GM19372 (cell line): ENCODE results near the gene ANKMY2.
"Not testable (repeated sequence)": the region's sequence is repeated elsewhere in the genome, so short reads cannot be mapped to it uniquely, and the experiment has no call there.

Experiments used
- ATAC-seq: cut with Tn5 transposase; IDR thresholded peaks from one replicate; pipeline ENCODE4 v1.9.1; 2021; ENCODE audit warnings: mild to moderate bottlenecking, low read depth, moderate library complexity; ENCODE audit not compliant: unreplicated experiment

The ANKMY2 gene

GRCh38 chr7:16645593-16646471 is at the start of gene ANKMY2, which contains the start of gene BZW2:
ANKMY2 (minus strand) TSS chr7:16645754; CDS start chr7:16645573, 181 bp downstream.
BZW2 (plus strand) TSS chr7:16646181; CDS start chr7:16665444, 19,263 bp downstream.
- peak; percentile 93 for ATAC-seq

GRCh38 chr7:16694806-16695205 is 49.3 kb upstream of the ANKMY2 start:
- ATAC-seq = no peak

GRCh38 chr7:16693601-16694318 is 48.2 kb upstream of the ANKMY2 start:
- no peak for ATAC-seq

GRCh38 chr7:16691241-16691640 is 45.7 kb upstream of the ANKMY2 start:
- ATAC-seq = no peak

- no peak for ATAC-seq
These were observed 42.7 kb upstream of the ANKMY2 start for GRCh38 chr7:16688249-16688648.

GRCh38 chr7:16685535-16685934 is 40.0 kb upstream of the ANKMY2 start:
- no peak for ATAC-seq

GRCh38 chr7:16684935-16685334 is 39.4 kb upstream of the ANKMY2 start:
- no peak for ATAC-seq

DNA sequence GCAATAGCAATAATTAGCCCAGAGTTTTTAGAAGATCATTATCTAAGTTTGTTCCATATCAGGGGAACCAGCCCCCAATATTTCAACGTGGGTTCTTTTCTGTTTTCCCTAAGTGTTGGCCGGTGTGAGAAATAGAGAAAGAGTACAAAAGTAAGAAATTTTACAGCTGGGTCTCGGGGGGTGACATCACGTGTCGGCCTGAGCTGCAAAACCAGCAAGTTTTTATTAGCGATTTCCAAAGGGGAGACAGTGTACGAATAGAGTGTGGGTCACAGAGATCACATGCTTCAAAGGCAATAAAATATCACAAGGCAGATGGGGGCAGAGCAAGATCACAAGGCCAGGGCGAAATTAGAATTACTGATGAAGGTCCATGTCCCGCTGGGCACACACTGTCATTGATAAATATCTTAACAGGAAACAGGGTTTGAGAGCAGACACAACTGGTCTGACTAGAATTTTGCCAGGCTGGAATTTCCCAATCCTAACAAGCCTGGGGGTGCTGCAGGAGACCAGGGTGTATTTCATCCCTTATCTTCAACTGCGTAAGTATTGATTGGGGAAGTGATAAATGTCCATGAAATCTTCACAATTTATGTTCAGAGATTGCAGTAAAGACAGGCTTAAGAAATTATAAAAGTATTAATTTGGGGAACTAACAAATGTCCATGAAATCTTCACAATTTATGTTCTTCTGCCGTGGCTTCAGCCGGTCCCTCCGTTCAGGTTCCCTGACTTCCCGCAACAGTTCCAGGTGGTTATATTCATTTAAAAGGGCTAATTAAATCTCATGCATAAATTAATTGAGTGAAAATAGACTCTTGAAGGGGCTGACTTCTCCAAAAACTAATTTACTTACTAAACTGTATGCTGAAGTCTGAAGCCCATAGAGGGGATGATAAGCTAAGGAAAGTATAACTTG is 33.4 kb upstream of the ANKMY2 start:
- ATAC-seq = not testable (repeated sequence)

DNA sequence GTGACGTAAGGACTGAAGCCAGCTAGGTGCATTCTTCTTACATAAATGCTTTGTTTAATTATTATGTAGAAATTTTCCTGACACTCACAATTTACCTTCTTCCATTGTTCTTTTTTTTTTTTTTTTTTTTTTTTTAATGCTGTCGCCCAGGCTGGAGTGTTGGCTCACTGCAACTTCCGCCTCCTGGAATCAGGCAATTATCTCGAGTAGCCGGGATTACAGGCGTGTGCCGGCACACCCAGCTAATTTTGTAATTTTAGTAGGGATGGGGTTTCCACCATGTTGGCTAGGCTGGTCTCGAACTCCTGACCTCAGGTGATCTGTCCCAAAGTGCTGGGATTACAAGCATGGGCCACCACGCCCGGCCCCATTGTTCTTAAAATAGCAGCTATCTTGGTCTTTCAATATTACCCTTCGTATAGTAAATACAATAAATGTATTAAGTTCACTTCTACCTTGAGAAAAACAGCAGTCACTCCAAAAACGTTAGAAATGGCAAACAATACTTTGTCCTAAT is 32.5 kb upstream of the ANKMY2 start:
- ATAC-seq = no peak

DNA sequence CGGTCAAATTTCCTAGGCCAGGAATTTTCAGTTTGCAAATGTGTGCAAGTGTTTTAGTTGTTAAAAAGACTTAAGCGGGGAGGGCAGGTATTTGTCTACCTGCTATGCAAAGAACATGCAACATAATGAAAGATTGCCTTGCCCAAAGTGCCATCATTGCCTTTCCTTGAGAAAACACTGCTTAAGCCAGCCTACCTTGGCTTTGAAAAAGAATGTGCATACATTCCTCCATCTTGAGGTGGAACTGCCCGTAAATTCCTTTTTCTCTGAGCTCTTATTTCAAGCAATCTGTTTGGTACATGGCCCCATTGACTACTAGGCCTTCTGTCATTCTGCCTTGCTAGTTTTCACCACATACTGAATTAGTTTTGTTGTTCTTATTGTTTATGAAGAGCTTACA is 29.7 kb upstream of the ANKMY2 start:
- ATAC-seq = no peak

DNA sequence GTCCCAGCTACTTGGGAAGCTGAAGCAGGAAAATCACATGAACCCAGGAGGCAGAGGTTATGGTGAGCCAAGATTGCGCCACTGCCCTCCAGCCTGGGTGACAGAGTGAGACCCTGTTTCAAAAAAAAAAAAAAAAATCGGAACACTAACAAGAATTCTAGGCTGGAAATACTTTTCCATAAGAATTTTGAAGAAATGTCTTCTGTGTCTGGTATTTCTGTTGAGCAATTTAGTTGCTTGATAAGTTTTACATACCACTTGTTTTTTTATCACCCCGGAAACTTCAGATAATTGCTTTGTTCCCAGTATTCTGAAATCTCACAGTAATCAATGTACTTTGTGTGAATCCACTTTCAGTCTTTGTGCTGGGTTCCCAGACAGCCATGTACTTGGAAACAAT is 26.3 kb upstream of the ANKMY2 start:
- no peak for ATAC-seq

GRCh38 chr7:16670731-16671344 is 25.3 kb upstream of the ANKMY2 start:
- ATAC-seq = no peak

GRCh38 chr7:16670021-16670420 is 24.5 kb upstream of the ANKMY2 start:
- no peak for ATAC-seq

DNA sequence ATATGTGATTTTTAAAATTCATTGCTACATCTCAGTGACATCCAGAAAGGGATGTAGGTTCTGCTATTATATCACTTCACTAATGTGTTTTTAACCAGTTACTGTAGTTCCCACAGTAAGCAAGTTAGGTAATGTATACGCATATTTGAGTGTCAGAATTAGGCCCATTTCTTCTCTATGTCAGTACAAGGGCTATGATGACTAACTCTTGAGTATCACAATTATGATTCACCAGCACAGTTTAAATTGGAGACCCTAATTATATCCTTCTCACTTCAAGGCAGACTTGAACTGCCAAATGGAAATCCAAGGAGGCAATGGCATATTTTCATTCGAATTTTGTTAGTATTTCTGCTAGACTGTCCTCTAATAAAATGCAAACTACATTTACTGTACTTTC is 24.0 kb upstream of the ANKMY2 start:
- no peak for ATAC-seq

- no peak for ATAC-seq
These were observed 23.4 kb upstream of the ANKMY2 start for GRCh38 chr7:16668978-16669377.

DNA sequence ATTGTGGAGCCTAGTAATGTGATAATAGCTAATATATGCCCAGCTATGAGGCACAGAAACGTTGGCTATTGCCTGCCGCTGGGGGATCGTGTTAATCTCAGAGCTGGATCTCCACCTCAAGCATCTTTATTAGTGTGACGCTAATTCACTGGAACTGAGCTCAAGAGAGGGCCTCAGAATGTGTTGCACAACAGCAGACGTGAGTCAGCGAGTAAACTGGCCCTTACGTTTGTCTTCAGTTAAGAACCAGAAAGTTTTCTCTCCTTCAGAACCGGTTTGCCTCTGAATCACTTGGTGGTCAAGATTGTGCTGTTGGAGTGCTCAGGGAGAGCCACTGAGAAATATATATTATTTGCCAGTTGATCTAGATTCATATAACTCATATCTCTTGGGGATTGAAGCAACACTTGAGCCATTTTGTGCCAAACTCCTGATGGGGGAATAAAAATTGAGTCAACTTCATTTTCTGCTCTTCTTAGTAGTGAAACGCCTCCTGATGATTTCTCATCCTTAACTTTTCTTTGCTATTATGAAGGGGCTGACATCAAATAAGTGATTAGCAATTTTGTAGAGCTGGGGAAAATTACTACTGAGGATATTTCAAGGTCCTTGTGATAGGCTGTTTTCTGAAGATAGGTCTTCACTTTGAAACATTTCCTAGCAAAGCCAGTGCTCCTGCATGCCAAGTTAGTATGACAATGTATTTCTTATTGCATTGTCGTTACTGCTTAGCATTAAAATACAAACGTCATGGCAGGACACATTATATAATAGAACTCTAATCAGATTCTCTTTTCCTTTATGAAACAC is 22.7 kb upstream of the ANKMY2 start:
- no peak for ATAC-seq

GRCh38 chr7:16667355-16667754 is 21.8 kb upstream of the ANKMY2 start:
- ATAC-seq = no peak

- ATAC-seq = no peak
These were observed 16.4 kb upstream of the ANKMY2 start for GRCh38 chr7:16661924-16662323.
